IMR-90 (cell line): ENCODE results near the gene BCAS2.

Experiments used
- CEBPB ChIP-seq: IDR thresholded peaks from 2 replicates; pipeline ENCODE4 v1.6.1; 2012; ENCODE audit warnings: low read depth, low read length, improper control_type of control experiment
- CHD1 ChIP-seq: IDR thresholded peaks from 2 replicates; pipeline ENCODE4 v1.6.1; 2012; ENCODE audit warnings: low read depth, low read length, improper control_type of control experiment
- CTCF ChIP-seq: conservative IDR thresholded peaks from 2 replicates; pipeline ENCODE4 v1.5.1; 2012; ENCODE audit warnings: mild to moderate bottlenecking, low read depth, low read length, improper control_type of control experiment
- ELK1 ChIP-seq: fragments of 150-350 bp; IDR thresholded peaks from 2 replicates; pipeline ENCODE4 v1.6.1; 2016; ENCODE audit warnings: low read depth, mild to moderate bottlenecking, low read length, moderate library complexity, borderline replicate concordance
- FOS ChIP-seq: fragments of 150-350 bp; IDR thresholded peaks from 2 replicates; pipeline ENCODE4 v1.6.1; 2016; ENCODE audit warnings: low read depth, low read length
- MAFK ChIP-seq: IDR thresholded peaks from 2 replicates; pipeline ENCODE4 v1.6.1; 2012; ENCODE audit warnings: low read depth, low read length, improper control_type of control experiment
- MXI1 ChIP-seq: IDR thresholded peaks from 2 replicates; pipeline ENCODE4 v1.6.1; 2012; ENCODE audit warnings: low read depth, mild to moderate bottlenecking, low read length, moderate library complexity, borderline replicate concordance
- NFE2L2 ChIP-seq: fragments of 150-350 bp; IDR thresholded peaks from 2 replicates; pipeline ENCODE4 v1.6.1; 2016; ENCODE audit warnings: low read depth, mild to moderate bottlenecking, low read length
- POLR2A ChIP-seq: IDR thresholded peaks from 2 replicates; pipeline ENCODE4 v1.6.1; 2012; ENCODE audit warnings: mild to moderate bottlenecking, low read depth, low read length
- RAD21 ChIP-seq: IDR thresholded peaks from 2 replicates; pipeline ENCODE4 v1.6.1; 2012; ENCODE audit warnings: low read length, improper control_type of control experiment
- RCOR1 ChIP-seq: IDR thresholded peaks from 2 replicates; pipeline ENCODE4 v1.6.1; 2012; ENCODE audit warnings: mild to moderate bottlenecking, low read length, improper control_type of control experiment; ENCODE audit not compliant: insufficient replicate concordance
- RFX5 ChIP-seq: IDR thresholded peaks from 2 replicates; pipeline ENCODE4 v1.8.0; 2012; ENCODE audit warnings: low read depth, mild to moderate bottlenecking, low read length, moderate library complexity
- SMC3 ChIP-seq: fragments of 150-350 bp; IDR thresholded peaks from 2 replicates; pipeline ENCODE4 v1.6.1; 2016; ENCODE audit warnings: low read depth, mild to moderate bottlenecking, antibody characterized with exemption, low read length, moderate library complexity
- USF2 ChIP-seq: fragments of 150-350 bp; IDR thresholded peaks from 2 replicates; pipeline ENCODE4 v1.6.1; 2017; ENCODE audit warnings: mild to moderate bottlenecking, antibody characterized with exemption, low read length, low read depth

- TF ChIP-seq CEBPB (peak; percentile 70), RAD21 (no peak), CTCF (no peak), POLR2A (peak; percentile 83), CHD1 (no peak), RCOR1 (no peak), MAFK (peak; percentile 70), NFE2L2 (no peak), RFX5 (no peak), SMC3 (no peak), FOS (no peak), MXI1 (peak; percentile 81), USF2 (no peak; the same call in 1 of the 2 replicates), ELK1 (no peak)
Observed at GRCh38 chr1:114581335-114582287, at the start of gene BCAS2.
